Fibroblast of lung (primary cell): ENCODE data around the gene PDZD7. TPM values are rescaled to one million over a fixed set of nuclear protein-coding genes. Genes with fewer than 3 reads are reported as not detected.
A peak's percentile ranks its signal among the peaks of the same experiment; 100 is the strongest.
"Not testable (repeated sequence)": the region's sequence is repeated elsewhere in the genome, so short reads cannot be mapped to it uniquely, and the experiment has no call there.

Experiments
- DNase-seq, 2 donors: peaks; one replicate each; pipeline versions ENCODE4 v3.0.0 to v3.0.0-alpha.2; 2010; ENCODE audit warnings: low read depth in 2 of 2
- H2AFZ ChIP-seq: 2 replicates; pipeline ENCODE4 v1.5.1; 2012; ENCODE audit warnings: low read length, control low read depth, inconsistent platforms
- H3K27ac ChIP-seq: 2 replicates; pipeline ENCODE4 v1.5.1; 2011; ENCODE audit warnings: low read length, control low read depth; ENCODE audit not compliant: insufficient read depth
- H3K27me3 ChIP-seq: 2 replicates; pipeline ENCODE4 v1.5.1; 2011; ENCODE audit warnings: mild to moderate bottlenecking, low read length; ENCODE audit not compliant: control insufficient read depth, insufficient read depth
- H3K36me3 ChIP-seq: 2 replicates; pipeline ENCODE4 v1.5.1; 2011; ENCODE audit warnings: low read length; ENCODE audit not compliant: control insufficient read depth, insufficient read depth
- H3K4me1 ChIP-seq: 2 replicates; pipeline ENCODE4 v1.5.1; 2011; ENCODE audit warnings: low read length; ENCODE audit not compliant: control insufficient read depth, insufficient read depth; ENCODE audit errors: extremely low read depth
- H3K4me2 ChIP-seq: 2 replicates; pipeline ENCODE4 v1.5.1; 2011; ENCODE audit warnings: low read length, control low read depth; ENCODE audit not compliant: insufficient read depth; ENCODE audit errors: extremely low read depth
- H3K4me3 ChIP-seq, 4 experiments: fragments of 200-600 bp in 1 of 4; sonication (generic) in 1 of 4; replicated peaks in 1 of 4; 2 replicates each; pipeline ENCODE4 v1.5.1; 2011 to 2016; ENCODE audit warnings: low read length in 4 of 4, low read depth in 3 of 4, mild to moderate bottlenecking in 3 of 4, control low read depth in 2 of 4, inconsistent platforms in 1 of 4, mixed read lengths in 1 of 4; ENCODE audit not compliant: insufficient read depth in 1 of 4; ENCODE audit errors: control extremely low read depth in 1 of 4
- H3K79me2 ChIP-seq: 2 replicates; pipeline ENCODE4 v1.5.1; 2012; ENCODE audit warnings: mild to moderate bottlenecking, low read length, inconsistent platforms; ENCODE audit not compliant: control insufficient read depth, insufficient read depth
- H3K9ac ChIP-seq: 2 replicates; pipeline ENCODE4 v1.5.1; 2011; ENCODE audit warnings: mild to moderate bottlenecking, low read length, control low read depth; ENCODE audit not compliant: insufficient read depth
- H3K9me3 ChIP-seq: 2 replicates; pipeline ENCODE4 v1.5.1; 2012; ENCODE audit warnings: low read depth, low read length; ENCODE audit not compliant: control insufficient read depth, insufficient read depth
- H4K20me1 ChIP-seq: 2 replicates; pipeline ENCODE4 v1.5.1; 2011; ENCODE audit warnings: low read length; ENCODE audit not compliant: control insufficient read depth, insufficient read depth; ENCODE audit errors: extremely low read depth
- CTCF ChIP-seq, 2 donors: IDR thresholded peaks in 1 of 2; conservative IDR thresholded peaks in 1 of 2; 1 replicate in 1 of 2; 2 replicates in 1 of 2; pipeline ENCODE4 v1.5.1; 2011 to 2012; ENCODE audit warnings: low read length in 2 of 2, control low read depth in 1 of 2, inconsistent platforms in 1 of 2, low read depth in 1 of 2, mild to moderate bottlenecking in 1 of 2
- EZH2 ChIP-seq: IDR thresholded peaks from 2 replicates; pipeline ENCODE4 v1.5.1; 2012; ENCODE audit warnings: low read length, control low read depth, mild to moderate bottlenecking; ENCODE audit errors: missing control alignments
- polyA plus RNA-seq, 2 donors: library from polyadenylated mRNA; depleted of rRNA in 1 of 2; stranded (reverse) in 1 of 2; unstranded in 1 of 2; fragments of >200 nt; gene quantifications; 2 replicates each; pipeline ENCODE4 v1.2.1, GENCODE V29; 2011 to 2012; ENCODE audit warnings: missing spikeins in 1 of 2
- total RNA-seq: library from RNA; depleted of rRNA; stranded (reverse); fragments of >200 nt; gene quantifications from 2 replicates; pipeline ENCODE4 v1.2.1, GENCODE V29; 2014

Gene PDZD7
- total and polyA plus RNA-seq, 2 donors (not counting 1 experiment from before 2014, with no cell fraction given), result 0.42 to 1.3 TPM

DNA sequence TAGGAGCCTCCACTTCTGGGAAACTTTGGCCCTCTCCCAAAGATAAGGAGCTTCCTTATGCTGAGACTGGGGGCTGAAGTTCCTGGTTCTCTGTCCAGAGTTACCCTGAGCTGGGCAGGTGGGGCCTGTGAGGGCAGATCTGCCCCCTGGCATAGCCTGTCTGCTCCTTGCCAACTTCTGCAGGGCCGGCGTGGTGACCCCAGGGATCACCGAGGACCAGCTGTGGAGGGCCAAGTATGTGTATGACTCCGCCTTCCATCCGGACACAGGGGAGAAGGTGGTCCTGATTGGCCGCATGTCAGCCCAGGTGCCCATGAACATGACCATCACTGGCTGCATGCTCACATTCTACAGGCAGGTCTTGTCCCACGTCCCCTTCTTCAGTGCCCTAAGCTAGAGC, 4.4 kb upstream of the PDZD7 start:
- Histone ChIP-seq H3K9me3 (no peaks in the 10 kb centered on the region), H3K27ac (no peak overlapping the region), H3K4me2 (no peak overlapping the region), H3K4me1 (peaks cover 7% of the 10 kb centered on the region), H3K27me3 (no peaks in the 10 kb centered on the region), H3K36me3 (peaks cover 24% of the 10 kb centered on the region), H4K20me1 (no peaks in the 10 kb centered on the region), H3K9ac (no peak overlapping the region), H3K79me2 (peaks cover 23% of the 10 kb centered on the region), H2AFZ (no peak overlapping the region), H3K4me3 (no peak overlapping the region)
- DNase-seq, result no peak
- TF ChIP-seq EZH2 (no peak), CTCF (conservative IDR thresholded peaks at IDR 0.05 in 1 of 2, IDR thresholded peaks at IDR 0.05 in 1 of 2; ENCODE audit: low read depth in 1 of 2, low read length in 2 of 2) (no peak)

DNA sequence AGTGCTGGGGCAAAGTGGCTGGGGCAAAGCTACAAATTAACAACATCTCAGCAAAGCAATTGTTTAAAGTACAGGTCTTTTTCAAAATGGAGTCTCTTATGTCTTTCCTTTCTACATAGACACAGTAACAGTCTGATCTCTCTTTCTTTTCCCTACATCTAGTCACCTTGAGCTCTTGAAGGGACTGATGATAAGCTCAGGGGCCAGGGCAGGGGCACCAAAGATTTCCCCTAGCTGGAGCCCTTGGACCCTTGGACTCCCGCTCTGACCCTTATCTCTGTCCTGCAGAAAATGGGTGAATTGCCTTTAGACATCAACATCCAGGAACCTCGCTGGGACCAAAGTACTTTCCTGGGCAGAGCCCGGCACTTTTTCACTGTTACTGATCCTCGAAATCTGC, 3.5 kb upstream of the PDZD7 start:
- not testable (repeated sequence) for H3K27me3 ChIP-seq, H4K20me1 ChIP-seq, H3K4me3 ChIP-seq, H3K9ac ChIP-seq, H3K4me1 ChIP-seq, DNase-seq, H3K9me3 ChIP-seq, H3K4me2 ChIP-seq, H2AFZ ChIP-seq, H3K27ac ChIP-seq
- Histone ChIP-seq H3K36me3 (peaks cover 24% of the 10 kb centered on the region), H3K79me2 (peaks cover 23% of the 10 kb centered on the region)

GRCh38 chr10:101033276-101033675, 2.3 kb upstream of the PDZD7 start:
- H3K27me3 ChIP-seq, result no peaks in the 10 kb centered on the region
- H3K4me2 ChIP-seq, result peak overlapping the region; percentile 81
- no peak overlapping the region for H3K9ac ChIP-seq
- H3K9me3 ChIP-seq, result no peaks in the 10 kb centered on the region
- H4K20me1 ChIP-seq, result no peaks in the 10 kb centered on the region
- no peak for DNase-seq
- H2AFZ ChIP-seq, result no peak overlapping the region
- H3K4me1 ChIP-seq, result peaks cover 10% of the 10 kb centered on the region
- H3K27ac ChIP-seq, result peak overlapping the region; percentile 96
- peaks cover 23% of the 10 kb centered on the region for H3K79me2 ChIP-seq
- H3K36me3 ChIP-seq, result peaks cover 20% of the 10 kb centered on the region
- peak overlapping the region; percentile 51 to 87 (median 78) for H3K4me3 ChIP-seq
- no peak for TF ChIP-seq CTCF (conservative IDR thresholded peaks at IDR 0.05 in 1 of 2, IDR thresholded peaks at IDR 0.05 in 1 of 2; ENCODE audit: low read depth in 1 of 2, low read length in 2 of 2)
- TF ChIP-seq EZH2, result no peak
